Thyroid gland (tissue), 4 donors: ENCODE results near the gene ANKRD63. TPM values are rescaled to one million over a fixed set of nuclear protein-coding genes. Genes with fewer than 3 reads are reported as not detected.

Experiments
- DNase-seq, 2 donors: peaks; one replicate each; pipeline ENCODE4 v3.0.0-alpha.2; 2019
- H3K27ac ChIP-seq, 3 donors: fragments of 200-600 bp; sonication (generic); 1 replicate in 2 of 3; 2 replicates in 1 of 3; pipeline ENCODE4 v1.5.1; 2016 to 2019; ENCODE audit warnings: mild to moderate bottlenecking in 1 of 3, moderate library complexity in 1 of 3
- H3K27me3 ChIP-seq: fragments of 200-600 bp; sonication (generic); one replicate; pipeline ENCODE4 v1.5.1; 2019
- H3K36me3 ChIP-seq, 2 donors: fragments of 200-600 bp; sonication (generic); one replicate each; pipeline ENCODE4 v1.5.1; 2016 to 2019
- H3K4me1 ChIP-seq, 2 donors: fragments of 200-600 bp; sonication (generic); one replicate each; pipeline ENCODE4 v1.5.1; 2017 to 2019
- H3K4me3 ChIP-seq, 3 donors: fragments of 200-600 bp; sonication (generic); replicated peaks in 1 of 3; 1 replicate in 2 of 3; 2 replicates in 1 of 3; pipeline ENCODE4 v1.5.1; 2016; ENCODE audit warnings: mild to moderate bottlenecking in 1 of 3
- H3K9me3 ChIP-seq: fragments of 200-600 bp; sonication (generic); one replicate; pipeline ENCODE4 v1.5.1; 2017
- POLR2A ChIP-seq, 2 donors: fragments of 450-650 bp; IDR thresholded peaks; one replicate each; pipeline ENCODE4 v1.6.1; 2017; ENCODE audit warnings: antibody characterized with exemption in 2 of 2, mild to moderate bottlenecking in 2 of 2, moderate library complexity in 1 of 2
- WGBS, 2 donors: methylation state at CpG; one replicate each; pipeline ENCODE4 v1.1.5; 2017; 5-methylcytosine and 5-hydroxymethylcytosine counted together
- intact Hi-C: fragments of 100-400 bp; cut with DNase I; formaldehyde crosslinking; loops from one replicate; pipeline ENCODE4 v1.15.1; 2023
- total RNA-seq, 4 donors: library from RNA; depleted of rRNA; stranded (reverse); fragments of >200 nt; gene quantifications; one replicate each; pipeline ENCODE4 v1.2.3, GENCODE V29; 2016
- TF ChIP-seq, protein P1 (sequence below), 6 experiments: fragments of 200-600 bp in 3 of 6; fragments of 450-650 bp in 3 of 6; sonication (generic) in 3 of 6; IDR thresholded peaks; one replicate each; pipeline ENCODE4 v1.5.1; 2016 to 2019; ENCODE audit warnings: antibody characterized with exemption in 6 of 6, mild to moderate bottlenecking in 2 of 6, inconsistent platforms in 1 of 6, moderate library complexity in 1 of 6

ANKRD63 gene
- total RNA-seq, 4 donors from 2014 or later: 2.1 TPM; not detected in 3

DNA sequence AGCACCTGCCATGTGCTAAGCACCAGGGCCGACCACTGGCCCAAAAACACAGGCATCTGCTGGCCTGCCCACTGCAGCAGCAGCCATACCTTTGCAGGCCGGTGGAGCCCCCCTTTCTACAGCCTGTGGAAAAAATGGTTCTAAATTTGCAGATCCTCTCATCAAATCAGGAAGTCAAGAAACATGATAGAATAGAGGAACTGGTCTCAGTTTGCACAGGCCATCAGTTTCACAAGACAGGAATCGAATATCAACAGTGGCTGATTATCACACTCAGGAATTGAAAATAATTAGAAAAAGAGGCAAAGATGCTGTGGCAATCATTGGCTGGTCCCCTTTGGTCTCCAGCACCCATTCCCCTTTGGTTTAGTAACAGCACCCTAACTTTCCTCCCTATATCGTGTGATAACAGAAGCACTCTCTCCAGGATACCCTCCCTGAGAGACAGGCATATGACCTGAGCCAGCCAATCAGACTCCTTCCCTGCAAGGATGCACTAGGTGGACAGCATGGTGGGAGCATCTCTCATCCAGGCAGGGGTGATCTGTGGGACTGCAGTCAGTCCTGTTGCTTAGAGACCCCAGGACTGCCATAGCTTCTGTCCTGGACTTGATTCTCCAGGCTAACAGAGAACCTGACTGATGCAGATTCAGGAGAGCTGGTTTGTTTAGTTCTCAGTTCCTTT is 47.5 kb downstream of the ANKRD63 start:
- Histone ChIP-seq H3K9me3 (no peaks in the 10 kb centered on the region), H3K27me3 (no peaks in the 10 kb centered on the region), H3K27ac (no peak overlapping the region), H3K4me3 (no peak overlapping the region), H3K4me1 (peaks cover 18 to 20% of the 10 kb centered on the region in 2 donors), H3K36me3 (no peaks in the 10 kb centered on the region)
- WGBS, 2 donors: 87 to 90% methylated on average over 4 of the region's 4 CpGs
- intact Hi-C loops: no loop called here
- TF ChIP-seq POLR2A (IDR thresholded peaks at IDR 0.05): no peak
- TF ChIP-seq, protein P1, sequence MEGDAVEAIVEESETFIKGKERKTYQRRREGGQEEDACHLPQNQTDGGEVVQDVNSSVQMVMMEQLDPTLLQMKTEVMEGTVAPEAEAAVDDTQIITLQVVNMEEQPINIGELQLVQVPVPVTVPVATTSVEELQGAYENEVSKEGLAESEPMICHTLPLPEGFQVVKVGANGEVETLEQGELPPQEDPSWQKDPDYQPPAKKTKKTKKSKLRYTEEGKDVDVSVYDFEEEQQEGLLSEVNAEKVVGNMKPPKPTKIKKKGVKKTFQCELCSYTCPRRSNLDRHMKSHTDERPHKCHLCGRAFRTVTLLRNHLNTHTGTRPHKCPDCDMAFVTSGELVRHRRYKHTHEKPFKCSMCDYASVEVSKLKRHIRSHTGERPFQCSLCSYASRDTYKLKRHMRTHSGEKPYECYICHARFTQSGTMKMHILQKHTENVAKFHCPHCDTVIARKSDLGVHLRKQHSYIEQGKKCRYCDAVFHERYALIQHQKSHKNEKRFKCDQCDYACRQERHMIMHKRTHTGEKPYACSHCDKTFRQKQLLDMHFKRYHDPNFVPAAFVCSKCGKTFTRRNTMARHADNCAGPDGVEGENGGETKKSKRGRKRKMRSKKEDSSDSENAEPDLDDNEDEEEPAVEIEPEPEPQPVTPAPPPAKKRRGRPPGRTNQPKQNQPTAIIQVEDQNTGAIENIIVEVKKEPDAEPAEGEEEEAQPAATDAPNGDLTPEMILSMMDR (IDR thresholded peaks at IDR 0.05): no peak
- no peak for DNase-seq

DNA sequence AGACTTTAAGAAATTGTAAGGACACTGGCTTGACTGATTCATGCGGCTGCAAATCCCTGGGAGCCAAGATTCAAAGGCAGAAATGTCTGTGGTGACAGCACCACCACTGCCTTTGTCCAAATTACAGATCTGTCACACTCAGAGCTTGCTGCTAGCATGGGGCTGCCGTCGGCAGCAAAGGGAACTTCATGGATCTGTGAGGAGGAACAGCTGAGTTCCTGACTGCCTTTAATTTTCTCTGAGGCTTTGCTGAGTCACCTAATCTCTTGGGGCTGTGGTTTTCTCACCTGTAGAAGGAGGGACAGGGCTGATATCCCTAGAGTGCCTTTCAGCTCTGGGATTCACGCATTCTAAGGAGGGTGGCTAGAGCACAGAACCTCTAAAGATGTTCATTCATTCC is 48.1 kb downstream of the ANKRD63 start:
- TF ChIP-seq, protein P1 (IDR thresholded peaks at IDR 0.05): no peak
- no peak for TF ChIP-seq POLR2A (IDR thresholded peaks at IDR 0.05)
- no peaks in the 10 kb centered on the region for H3K27me3 ChIP-seq
- no peaks in the 10 kb centered on the region for H3K9me3 ChIP-seq
- no peak overlapping the region for H3K4me3 ChIP-seq
- no peaks in the 10 kb centered on the region for H3K36me3 ChIP-seq
- DNase-seq: no peak
- peaks cover 12 to 17% of the 10 kb centered on the region in 2 donors for H3K4me1 ChIP-seq
- intact Hi-C loops: no loop called here
- 70 to 80% methylated on average over 4 of the region's 4 CpGs for WGBS, 2 donors
- H3K27ac ChIP-seq: no peak overlapping the region

- 90 to 94% methylated on average over 11 of the region's 11 CpGs for WGBS, 2 donors
- peaks cover 6 to 10% of the 10 kb centered on the region in 2 donors for H3K4me1 ChIP-seq
- DNase-seq: no peak
- intact Hi-C loops: no loop called here
- H3K36me3 ChIP-seq: no peaks in the 10 kb centered on the region
- no peak for TF ChIP-seq POLR2A (IDR thresholded peaks at IDR 0.05)
- TF ChIP-seq, protein P1 (IDR thresholded peaks at IDR 0.05): no peak
- no peaks in the 10 kb centered on the region for H3K27me3 ChIP-seq
- H3K27ac ChIP-seq: no peak overlapping the region
- H3K4me3 ChIP-seq: no peak overlapping the region
- H3K9me3 ChIP-seq: no peaks in the 10 kb centered on the region
Observed at GRCh38 chr15:40233727-40234577, 48.9 kb downstream of the ANKRD63 start.

GRCh38 chr15:40232625-40233070 is 50.2 kb downstream of the ANKRD63 start:
- Histone ChIP-seq H3K4me1 (peaks cover 0 to 3% of the 10 kb centered on the region in 2 donors), H3K4me3 (no peak overlapping the region), H3K36me3 (no peaks in the 10 kb centered on the region), H3K9me3 (no peaks in the 10 kb centered on the region), H3K27ac (peak overlapping the region in 1 of 3 donors; percentile 43), H3K27me3 (no peaks in the 10 kb centered on the region)
- intact Hi-C loops: no loop called here
- 39 to 40% methylated on average over 4 to 6 of the region's 7 CpGs for WGBS, 2 donors
- DNase-seq: peak; percentile 33 to 51
- no peak for TF ChIP-seq POLR2A (IDR thresholded peaks at IDR 0.05)
- TF ChIP-seq, protein P1 (IDR thresholded peaks at IDR 0.05): no peak

Other genes starting within 250 kb of the ANKRD63 start
- 100 to 1,000 TPM; 327 to 576 (median 408) TPM for gene SRP14, start 243.9 kb downstream of the ANKRD63 start, total RNA-seq
- 10 to 100 TPM; 31.9 to 49.3 (median 37.2) TPM for gene BMF, start 174.2 kb downstream of the ANKRD63 start, total RNA-seq
- gene BUB1B, start 122.0 kb downstream of the ANKRD63 start, total RNA-seq: 1 to 10 TPM in 2 of 4 donors, under 1 TPM in 2; 0.20 to 3.7 (median 1.4) TPM
- 10 to 100 TPM; 33.9 to 63.4 (median 43.9) TPM for gene PAK6, start 44.0 kb downstream of the ANKRD63 start, total RNA-seq
- 1 to 10 TPM; 1.7 to 7.2 (median 4.1) TPM for gene PLCB2, start 24.9 kb upstream of the ANKRD63 start, total RNA-seq
- gene INAFM2, start 40.6 kb upstream of the ANKRD63 start, total RNA-seq: 10 to 100 TPM; 47.5 to 86.9 (median 63.8) TPM
- 100 to 1,000 TPM in 2 of 4 donors, 10 to 100 TPM in 2; 54.2 to 126 (median 97.5) TPM for gene CCDC9B, start 57.9 kb upstream of the ANKRD63 start, total RNA-seq
- gene PHGR1, start 68.0 kb upstream of the ANKRD63 start, total RNA-seq: not detected
- gene DISP2, start 75.2 kb upstream of the ANKRD63 start, total RNA-seq: 1 to 10 TPM in 3 of 4 donors, under 1 TPM in 1; 0.81 to 5.9 (median 3.6) TPM
- 100 to 1,000 TPM; 216 to 342 (median 251) TPM for gene KNSTRN, start 99.7 kb upstream of the ANKRD63 start, total RNA-seq
- 100 to 1,000 TPM; 393 to 723 (median 539) TPM for gene IVD, start 122.7 kb upstream of the ANKRD63 start, total RNA-seq
- gene BAHD1, start 157.9 kb upstream of the ANKRD63 start, total RNA-seq: 10 to 100 TPM; 20.0 to 50.4 (median 35.1) TPM
- 10 to 100 TPM; 15.7 to 22.6 (median 20.1) TPM for gene CHST14, start 187.9 kb upstream of the ANKRD63 start, total RNA-seq